ENCODE data around the gene MCU. TPM values are rescaled to one million over a fixed set of nuclear protein-coding genes. Genes with fewer than 3 reads are reported as not detected.

Gene MCU
- polyA plus RNA-seq, 1 donor from 2014 or later: 22.9 TPM

DNA sequence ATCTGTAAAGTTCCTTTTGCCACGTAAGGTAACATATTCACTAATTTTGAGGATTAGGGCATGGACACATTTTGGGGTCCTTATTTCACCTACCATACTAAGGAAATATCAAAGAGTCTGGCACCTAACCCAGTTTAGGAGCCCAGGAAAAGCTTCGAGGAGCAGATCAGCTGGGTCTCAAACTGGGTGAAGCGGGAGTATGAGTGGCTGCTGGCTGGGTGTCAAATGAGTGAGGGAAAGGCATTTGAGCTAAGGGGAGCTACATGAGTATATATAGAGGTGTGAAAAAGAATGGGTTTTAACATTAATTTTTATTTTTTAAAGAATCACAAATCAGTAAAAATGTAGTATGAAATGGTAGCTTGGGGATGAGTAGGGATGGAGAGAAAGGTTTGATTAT is 71.3 kb downstream of the MCU start:
- H3K27me3 ChIP-seq (ENCODE audit: insufficient read depth, low read depth, low read length): no peaks in the 10 kb centered on the region
- H4K20me1 ChIP-seq (ENCODE audit: insufficient read depth): no peaks in the 10 kb centered on the region
- no peak overlapping the region for H3K9ac ChIP-seq (ENCODE audit: low read length)
- H3K36me3 ChIP-seq (ENCODE audit: insufficient read depth, low read length): no peaks in the 10 kb centered on the region
- no peaks in the 10 kb centered on the region for H3F3A ChIP-seq (ENCODE audit: insufficient read depth, low read length, poor library complexity, severe bottlenecking)
- H3K9me2 ChIP-seq (ENCODE audit: insufficient read depth, low read length): no peaks in the 10 kb centered on the region
- no peaks in the 10 kb centered on the region for H3K79me2 ChIP-seq (replicated peaks; ENCODE audit: insufficient read depth, low read length)
- no peaks in the 10 kb centered on the region for H3K9me3 ChIP-seq (ENCODE audit: low read length)
- H3K4me2 ChIP-seq (ENCODE audit: low read length): no peak overlapping the region
- no peak overlapping the region for H3K27ac ChIP-seq (ENCODE audit: low read length)
- no peak for TF ChIP-seq TAF1 (IDR thresholded peaks at IDR 0.05; ENCODE audit: low read depth)
- TF ChIP-seq MXI1 (conservative IDR thresholded peaks at IDR 0.05; ENCODE audit: poor library complexity, severe bottlenecking): no peak
- TF ChIP-seq SMC3 (conservative IDR thresholded peaks at IDR 0.05; ENCODE audit: poor library complexity): no peak
- TF ChIP-seq, protein P1, sequence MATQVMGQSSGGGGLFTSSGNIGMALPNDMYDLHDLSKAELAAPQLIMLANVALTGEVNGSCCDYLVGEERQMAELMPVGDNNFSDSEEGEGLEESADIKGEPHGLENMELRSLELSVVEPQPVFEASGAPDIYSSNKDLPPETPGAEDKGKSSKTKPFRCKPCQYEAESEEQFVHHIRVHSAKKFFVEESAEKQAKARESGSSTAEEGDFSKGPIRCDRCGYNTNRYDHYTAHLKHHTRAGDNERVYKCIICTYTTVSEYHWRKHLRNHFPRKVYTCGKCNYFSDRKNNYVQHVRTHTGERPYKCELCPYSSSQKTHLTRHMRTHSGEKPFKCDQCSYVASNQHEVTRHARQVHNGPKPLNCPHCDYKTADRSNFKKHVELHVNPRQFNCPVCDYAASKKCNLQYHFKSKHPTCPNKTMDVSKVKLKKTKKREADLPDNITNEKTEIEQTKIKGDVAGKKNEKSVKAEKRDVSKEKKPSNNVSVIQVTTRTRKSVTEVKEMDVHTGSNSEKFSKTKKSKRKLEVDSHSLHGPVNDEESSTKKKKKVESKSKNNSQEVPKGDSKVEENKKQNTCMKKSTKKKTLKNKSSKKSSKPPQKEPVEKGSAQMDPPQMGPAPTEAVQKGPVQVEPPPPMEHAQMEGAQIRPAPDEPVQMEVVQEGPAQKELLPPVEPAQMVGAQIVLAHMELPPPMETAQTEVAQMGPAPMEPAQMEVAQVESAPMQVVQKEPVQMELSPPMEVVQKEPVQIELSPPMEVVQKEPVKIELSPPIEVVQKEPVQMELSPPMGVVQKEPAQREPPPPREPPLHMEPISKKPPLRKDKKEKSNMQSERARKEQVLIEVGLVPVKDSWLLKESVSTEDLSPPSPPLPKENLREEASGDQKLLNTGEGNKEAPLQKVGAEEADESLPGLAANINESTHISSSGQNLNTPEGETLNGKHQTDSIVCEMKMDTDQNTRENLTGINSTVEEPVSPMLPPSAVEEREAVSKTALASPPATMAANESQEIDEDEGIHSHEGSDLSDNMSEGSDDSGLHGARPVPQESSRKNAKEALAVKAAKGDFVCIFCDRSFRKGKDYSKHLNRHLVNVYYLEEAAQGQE (IDR thresholded peaks at IDR 0.05; ENCODE audit: borderline replicate concordance): no peak
- no peak for TF ChIP-seq RAD21 (conservative IDR thresholded peaks at IDR 0.05)
- TF ChIP-seq EP300 (conservative IDR thresholded peaks at IDR 0.05; ENCODE audit: poor library complexity, severe bottlenecking): no peak
- no peak for TF ChIP-seq CTCF (IDR thresholded peaks at IDR 0.05; ENCODE audit: poor library complexity, severe bottlenecking)
- TF ChIP-seq POLR2AphosphoS5 (IDR thresholded peaks at IDR 0.05): no peak
- TF ChIP-seq EZH2 (IDR thresholded peaks at IDR 0.05; ENCODE audit: borderline replicate concordance, insufficient read depth, low read length, poor library complexity, severe bottlenecking): no peak
- no peak overlapping the region for H3K4me3 ChIP-seq (ENCODE audit: low read length)
- no peak overlapping the region for H2AFZ ChIP-seq (ENCODE audit: low read depth, low read length)

GRCh38 chr10:72764151-72764550 is 72.2 kb downstream of the MCU start:
- no peak overlapping the region for H3K4me3 ChIP-seq (ENCODE audit: low read length)
- no peak overlapping the region for H3K27ac ChIP-seq (ENCODE audit: low read length)
- no peaks in the 10 kb centered on the region for H3F3A ChIP-seq (ENCODE audit: insufficient read depth, low read length, poor library complexity, severe bottlenecking)
- H3K36me3 ChIP-seq (ENCODE audit: insufficient read depth, low read length): no peaks in the 10 kb centered on the region
- TF ChIP-seq EP300 (conservative IDR thresholded peaks at IDR 0.05; ENCODE audit: poor library complexity, severe bottlenecking) (no peak), POLR2AphosphoS5 (IDR thresholded peaks at IDR 0.05) (no peak), CTCF (IDR thresholded peaks at IDR 0.05; ENCODE audit: poor library complexity, severe bottlenecking) (no peak), SMC3 (conservative IDR thresholded peaks at IDR 0.05; ENCODE audit: poor library complexity) (no peak), EZH2 (IDR thresholded peaks at IDR 0.05; ENCODE audit: borderline replicate concordance, insufficient read depth, low read length, poor library complexity, severe bottlenecking) (no peak), RAD21 (conservative IDR thresholded peaks at IDR 0.05) (no peak), TAF1 (IDR thresholded peaks at IDR 0.05; ENCODE audit: low read depth) (no peak), MXI1 (conservative IDR thresholded peaks at IDR 0.05; ENCODE audit: poor library complexity, severe bottlenecking) (no peak)
- TF ChIP-seq, protein P1 (IDR thresholded peaks at IDR 0.05; ENCODE audit: borderline replicate concordance): no peak
- no peaks in the 10 kb centered on the region for H4K20me1 ChIP-seq (ENCODE audit: insufficient read depth)
- H3K9me2 ChIP-seq (ENCODE audit: insufficient read depth, low read length): no peaks in the 10 kb centered on the region
- no peak overlapping the region for H3K4me2 ChIP-seq (ENCODE audit: low read length)
- H3K27me3 ChIP-seq (ENCODE audit: insufficient read depth, low read depth, low read length): no peaks in the 10 kb centered on the region
- H3K9me3 ChIP-seq (ENCODE audit: low read length): peaks cover 4% of the 10 kb centered on the region
- H2AFZ ChIP-seq (ENCODE audit: low read depth, low read length): no peak overlapping the region
- H3K9ac ChIP-seq (ENCODE audit: low read length): no peak overlapping the region
- no peaks in the 10 kb centered on the region for H3K79me2 ChIP-seq (replicated peaks; ENCODE audit: insufficient read depth, low read length)

All from neural cell (in vitro differentiated cells).